Embryonic facial prominence (tissue), 1 donor: ENCODE results near the gene SDR39U1.
A peak's percentile ranks its signal among the peaks of the same experiment; 100 is the strongest.

Source experiments
- DNase-seq: peaks from one replicate; pipeline ENCODE4 v3.0.0-alpha.2; 2016; ENCODE audit errors: extremely low spot score

The SDR39U1 gene

DNA sequence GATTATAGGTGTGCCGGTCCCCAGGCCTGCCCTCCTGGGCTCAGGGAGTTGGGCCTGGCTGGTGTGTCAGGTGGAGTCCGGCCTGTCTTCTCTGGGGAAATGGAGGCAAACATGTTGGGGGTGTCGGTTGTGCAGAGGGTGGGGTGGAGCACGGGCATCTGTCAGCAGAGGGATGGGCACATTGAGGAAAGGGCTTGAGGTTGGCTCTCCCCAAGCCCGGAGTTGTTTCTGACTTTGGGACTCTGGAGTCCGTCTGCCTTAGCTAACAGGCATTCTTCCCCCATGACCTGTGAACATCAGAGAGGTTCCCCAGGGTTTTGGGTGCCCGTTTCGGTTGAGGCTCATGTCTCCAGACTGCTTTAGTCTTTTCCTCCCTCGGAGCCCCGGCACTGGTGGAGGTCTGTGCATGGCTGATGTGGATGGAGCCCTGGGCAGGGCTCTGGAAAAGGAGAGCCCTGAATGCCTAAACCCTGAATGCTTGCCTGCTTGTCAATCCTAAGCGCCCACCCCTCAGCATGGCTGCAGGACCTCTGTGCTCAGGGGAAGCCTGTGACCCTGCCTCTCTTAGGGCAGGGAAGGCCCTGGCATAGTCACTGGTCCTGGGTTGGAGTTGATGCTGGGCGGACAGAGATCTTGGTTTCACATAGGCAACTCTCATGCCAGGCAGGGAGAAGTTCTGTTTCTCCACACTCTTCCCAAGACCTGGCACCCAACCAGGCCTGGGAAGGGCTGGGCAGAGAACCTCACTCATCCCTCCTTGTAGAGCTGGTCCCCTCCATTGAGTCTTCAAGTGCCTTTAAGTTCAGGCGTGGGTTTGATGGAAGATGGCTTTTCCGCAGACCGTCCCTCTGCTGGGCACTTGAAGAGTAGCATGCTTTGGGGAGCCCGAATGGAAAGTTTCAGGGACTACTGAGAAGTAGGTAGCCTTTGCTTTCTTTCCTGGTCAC, 30.9 kb downstream of the SDR39U1 start:
- no peak for DNase-seq

DNA sequence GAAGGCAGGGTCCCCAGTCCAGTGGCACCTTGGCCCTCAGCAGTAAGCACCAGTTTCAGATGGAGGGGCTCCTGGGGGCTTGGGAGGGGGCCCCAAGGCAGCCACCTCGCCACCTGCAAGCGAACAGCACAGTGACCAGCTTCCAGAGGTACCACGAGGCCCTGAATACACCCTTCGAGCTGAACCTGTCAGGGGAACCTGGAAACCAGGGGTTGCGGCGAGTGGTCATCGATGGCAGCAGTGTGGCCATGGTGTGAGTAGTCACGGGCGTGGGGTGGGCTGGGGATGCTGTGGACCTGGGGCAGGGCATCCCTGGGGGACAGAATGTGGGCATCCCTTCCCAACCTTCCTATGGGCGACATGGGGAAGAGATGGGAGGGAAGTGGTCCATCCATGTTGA, 32.6 kb downstream of the SDR39U1 start:
- no peak for DNase-seq

DNA sequence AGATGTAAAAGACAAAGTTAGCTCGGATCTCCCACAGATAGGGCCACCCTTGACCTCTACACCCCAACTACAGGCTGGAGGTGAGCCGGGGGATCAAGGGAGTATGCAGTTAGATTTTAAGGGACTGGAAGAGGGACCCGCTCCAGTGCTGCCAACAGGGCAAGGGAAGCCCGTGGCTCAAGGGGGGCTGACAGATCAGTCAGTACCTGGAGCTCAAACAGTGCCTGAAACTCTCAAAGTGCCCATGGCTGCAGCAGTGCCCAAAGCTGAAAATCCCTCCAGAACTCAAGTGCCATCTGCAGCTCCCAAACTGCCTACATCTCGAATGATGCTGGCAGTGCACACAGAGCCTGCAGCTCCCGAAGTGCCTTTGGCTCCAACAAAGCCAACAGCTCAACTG, 33.4 kb downstream of the SDR39U1 start:
- DNase-seq = no peak

DNA sequence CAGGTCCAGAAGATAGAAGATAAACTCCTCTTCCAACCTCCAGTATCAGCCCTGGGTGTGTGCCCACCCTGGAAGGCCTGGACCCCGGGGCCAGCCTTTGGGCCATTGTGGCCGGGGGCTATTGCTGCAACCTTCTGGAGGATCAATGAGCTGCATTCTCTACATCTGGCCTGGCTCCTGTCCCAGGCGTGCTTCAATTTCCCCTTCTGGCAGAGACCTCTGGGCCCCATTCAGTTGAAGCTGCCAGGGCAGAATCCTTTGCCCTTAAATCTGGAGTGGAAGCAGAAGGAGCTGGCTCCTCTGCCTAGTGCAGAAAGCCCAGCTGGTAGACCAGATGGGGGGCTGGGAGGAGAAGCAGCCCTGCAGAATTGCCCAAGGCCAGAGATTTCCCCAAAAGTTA, 33.8 kb downstream of the SDR39U1 start:
- DNase-seq = no peak

DNA sequence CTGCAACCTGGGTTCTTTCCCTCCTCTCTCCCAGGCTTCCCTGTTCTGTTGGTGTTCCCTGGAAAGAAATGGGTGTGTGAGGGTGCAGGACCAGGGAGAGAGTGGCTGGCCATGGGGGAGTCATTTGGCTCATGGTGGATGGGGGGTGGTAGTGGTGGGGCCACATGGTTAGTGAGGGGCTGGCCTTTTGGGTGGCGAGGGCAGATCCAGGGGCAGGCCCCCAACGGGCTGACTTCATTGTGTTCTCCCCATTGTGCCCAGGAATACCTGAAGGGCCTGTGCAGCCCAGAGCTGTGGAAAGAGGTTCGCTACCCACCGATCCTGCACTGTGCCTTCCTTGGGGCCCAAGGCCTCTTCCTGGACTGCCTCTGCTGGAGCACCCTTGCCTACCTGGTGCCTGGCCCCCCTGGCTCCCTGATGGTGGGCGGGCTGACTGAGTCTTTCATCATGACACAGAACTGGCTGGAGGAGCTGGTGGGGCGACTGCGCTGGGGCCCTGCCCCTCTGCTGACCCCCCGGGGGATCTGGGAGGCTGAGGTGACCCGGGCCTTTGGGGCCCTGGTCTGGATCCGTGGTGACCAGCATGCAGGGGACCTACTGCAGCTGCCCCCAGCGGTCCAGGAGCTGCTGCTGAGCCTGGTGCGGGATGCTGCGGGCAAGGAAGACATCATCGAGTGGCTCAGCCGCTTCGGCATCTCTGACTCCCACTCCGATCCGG, 34.8 kb downstream of the SDR39U1 start:
- DNase-seq = no peak

DNA sequence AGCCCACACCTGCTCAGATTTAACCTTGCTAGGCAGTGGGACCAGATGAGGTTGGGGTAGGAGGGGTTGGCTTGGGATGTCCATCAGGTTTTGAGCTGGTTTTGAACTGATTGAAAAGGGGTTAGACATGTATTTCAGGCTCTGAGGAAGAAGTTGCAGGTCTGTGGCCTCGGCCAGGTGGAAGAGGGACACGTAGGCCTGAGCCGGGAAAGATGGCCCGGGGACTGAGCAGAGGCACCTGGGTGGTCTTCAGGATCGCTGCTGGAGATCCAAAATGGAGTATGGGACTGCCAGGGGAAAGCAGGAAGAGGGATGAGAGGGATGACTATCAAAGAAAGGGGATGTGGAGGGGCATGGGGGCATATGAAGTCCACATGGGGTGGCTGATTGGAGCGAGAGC, 36.2 kb downstream of the SDR39U1 start:
- DNase-seq = no peak

DNA sequence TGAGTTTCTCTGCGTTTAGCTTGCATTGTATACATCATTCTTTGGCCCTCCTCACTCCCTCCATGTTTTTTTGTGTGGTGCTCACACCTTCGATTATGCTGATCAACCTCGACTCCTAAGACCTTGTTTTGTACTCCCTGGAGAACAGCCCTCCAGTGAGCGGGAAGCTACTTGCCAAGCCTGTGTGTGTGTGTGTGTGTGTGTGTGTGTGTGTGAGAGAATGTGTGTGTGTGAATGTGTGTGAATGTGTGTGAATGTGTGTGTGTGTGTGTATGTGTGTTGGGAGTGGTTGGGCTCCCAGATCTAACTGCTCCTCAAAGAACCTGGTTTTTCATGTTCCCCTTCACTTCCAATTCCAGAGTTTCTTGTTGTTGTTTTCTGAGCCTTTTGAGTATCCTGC, 37.8 kb downstream of the SDR39U1 start:
- no peak for DNase-seq

DNA sequence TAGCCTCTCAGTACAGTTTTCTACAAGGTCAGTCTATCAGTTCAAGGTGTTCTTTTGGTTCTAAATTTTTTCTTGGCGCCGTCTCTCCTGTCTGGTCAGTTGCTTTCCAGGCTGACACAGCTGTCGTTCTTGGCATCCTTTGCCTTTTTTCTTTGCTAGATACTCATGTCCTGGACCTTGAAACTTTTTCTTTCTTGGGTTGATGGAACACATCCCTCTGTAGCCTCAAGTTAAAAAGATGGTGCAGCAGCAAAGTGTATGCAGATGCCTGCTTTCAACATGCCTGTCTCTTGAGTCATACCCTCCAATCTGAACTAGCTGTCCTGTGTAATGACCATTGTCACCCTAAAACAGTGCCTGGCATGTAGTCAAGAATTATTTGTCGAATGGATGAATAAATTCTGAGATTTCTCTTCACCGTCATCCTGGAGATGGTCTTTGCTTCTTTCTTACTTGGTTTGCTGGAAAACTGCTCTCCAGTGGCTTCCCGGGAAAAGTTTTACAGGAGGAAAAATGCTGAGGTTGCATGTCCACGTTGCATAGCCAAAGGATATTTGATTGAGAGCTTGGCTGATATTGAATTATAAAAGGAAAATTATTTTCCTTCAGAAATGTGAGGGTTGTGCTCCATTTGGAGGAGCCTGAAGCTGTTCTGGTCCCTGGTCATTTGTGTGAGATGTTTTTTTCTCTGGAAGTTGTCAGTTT, 39.1 kb downstream of the SDR39U1 start:
- no peak for DNase-seq

DNA sequence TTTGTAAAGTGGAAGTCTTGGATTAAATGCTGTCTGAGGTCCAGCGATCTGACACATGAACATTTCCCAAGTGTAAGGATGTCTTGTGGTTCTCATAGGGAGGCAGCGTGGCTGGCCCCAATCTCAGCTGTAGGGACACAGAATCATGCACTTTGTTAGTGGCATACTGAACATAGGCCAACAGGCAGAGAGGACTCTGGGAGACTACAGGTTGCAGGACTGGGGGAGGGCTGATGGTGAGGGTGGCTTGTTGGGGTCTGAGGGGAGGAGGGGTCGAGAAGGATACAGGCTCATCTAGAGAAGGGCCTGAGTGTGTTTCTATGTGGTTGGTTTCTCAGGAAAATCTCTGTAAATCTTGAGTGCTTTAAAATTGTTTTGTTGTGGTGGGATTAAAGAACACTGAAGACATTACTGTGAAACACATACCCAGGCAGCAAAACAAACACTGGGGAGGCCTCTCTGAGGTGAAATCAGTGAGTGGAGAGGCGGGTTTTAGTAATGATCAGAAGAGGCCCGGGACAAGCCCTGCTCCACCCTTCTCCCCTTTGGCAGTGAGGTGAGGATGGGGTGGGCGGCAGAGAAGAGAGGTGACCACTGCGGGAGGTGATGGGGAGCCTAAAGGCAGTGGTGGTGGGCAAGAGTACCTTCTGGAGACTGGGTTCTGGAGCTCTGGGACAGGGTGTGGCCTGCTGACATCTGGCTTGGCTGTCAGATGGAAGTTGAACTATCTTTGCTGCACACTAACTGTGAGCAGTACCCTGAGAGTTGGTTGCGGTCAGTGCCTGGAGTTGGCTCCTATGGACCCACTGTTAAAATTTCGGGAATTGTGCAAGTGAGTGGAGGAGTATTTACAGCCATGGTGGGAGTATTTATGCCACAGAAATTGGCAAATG, 40.5 kb downstream of the SDR39U1 start:
- no peak for DNase-seq

DNA sequence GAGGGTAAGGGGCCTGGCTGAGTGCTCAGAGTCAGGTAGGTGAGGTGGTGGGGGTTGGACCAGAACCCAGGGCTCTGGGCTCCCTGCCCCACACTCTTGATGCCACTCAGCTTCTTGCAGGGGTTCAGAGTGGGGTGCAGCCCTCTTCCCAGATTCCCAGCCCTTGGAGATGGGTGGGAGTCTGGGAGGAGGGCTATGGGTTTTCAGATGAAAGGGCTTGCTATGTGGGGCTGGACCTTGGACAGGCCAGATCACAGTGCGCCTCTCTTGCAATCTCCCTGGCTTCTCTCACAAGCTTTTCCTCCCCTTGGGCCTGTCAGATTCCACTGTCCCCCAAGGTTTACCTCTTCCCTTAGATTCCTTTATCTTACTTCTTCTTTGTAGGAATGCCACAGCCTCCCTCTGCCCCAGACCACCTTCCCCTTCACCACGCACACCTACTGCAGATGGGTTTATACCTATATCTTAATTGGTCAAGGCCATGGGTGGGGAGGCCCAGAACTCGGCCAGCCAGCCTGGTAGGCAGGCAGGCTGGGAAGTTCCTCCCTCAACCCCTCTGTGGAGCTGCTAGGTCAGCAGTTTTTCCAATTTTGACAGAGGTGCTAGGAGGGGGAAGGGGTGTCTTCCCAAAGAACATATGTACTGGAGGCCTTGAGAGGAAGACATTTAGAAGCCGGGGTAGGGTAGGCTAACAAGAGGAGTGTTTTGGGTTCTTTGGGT, 42.4 kb downstream of the SDR39U1 start:
- no peak for DNase-seq

DNA sequence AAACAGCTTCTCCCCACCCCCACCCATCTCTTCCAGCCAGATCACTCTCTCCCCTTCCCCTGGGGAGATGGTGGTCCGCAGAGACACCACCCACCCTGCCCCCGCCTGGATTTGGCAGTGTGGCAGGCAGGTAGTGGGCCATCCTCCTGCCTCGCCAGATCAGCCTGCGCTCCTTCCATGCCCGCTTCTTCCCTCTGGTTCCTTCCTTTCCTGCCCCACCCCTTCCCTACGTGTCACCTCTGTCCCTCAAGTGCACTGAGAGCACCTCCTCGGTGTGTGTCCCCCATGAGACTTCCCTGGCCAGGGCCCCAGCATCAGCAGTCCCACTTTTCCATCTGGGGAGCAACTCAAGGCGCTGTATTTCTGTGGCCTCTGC, 43.1 kb downstream of the SDR39U1 start:
- no peak for DNase-seq

DNA sequence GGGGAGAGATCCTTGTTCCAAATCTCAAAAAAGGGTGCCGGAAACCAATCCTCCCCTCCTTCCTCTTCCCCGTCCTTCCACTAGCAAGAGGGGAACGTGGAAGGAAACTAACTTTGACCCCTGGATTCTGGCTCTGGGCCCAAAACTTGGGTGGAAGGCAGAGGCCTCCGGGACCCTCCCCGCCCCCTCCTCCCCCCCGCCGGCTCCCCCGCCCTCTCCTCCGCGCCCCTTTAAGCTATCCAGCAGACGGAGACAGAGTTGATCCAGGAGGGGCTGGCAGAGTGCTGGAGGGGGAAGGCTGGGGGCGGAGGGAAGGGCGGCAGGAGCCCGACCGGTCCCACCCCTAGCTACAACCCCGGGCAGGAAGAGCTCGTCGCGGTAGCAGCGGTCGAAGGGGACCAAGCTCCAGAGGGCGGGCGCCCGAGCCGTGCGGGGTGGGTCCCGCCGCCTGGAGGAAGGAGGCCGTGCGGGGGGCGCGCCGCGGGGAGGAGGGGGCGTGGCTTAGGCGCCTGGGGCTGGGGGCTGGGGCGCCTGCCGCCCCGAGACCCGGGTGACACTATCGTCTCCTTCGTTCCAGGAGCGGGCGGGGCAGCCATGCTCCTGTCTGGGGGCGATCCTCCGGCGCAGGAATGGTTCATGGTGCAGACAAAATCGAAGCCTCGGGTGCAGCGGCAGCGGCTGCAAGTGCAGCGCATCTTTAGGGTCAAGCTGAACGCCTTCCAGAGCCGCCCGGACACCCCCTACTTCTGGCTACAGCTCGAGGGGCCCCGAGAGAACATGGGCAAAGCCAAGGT, 43.7 kb downstream of the SDR39U1 start, which contains the start of gene NYNRIN:
TSS of gene NYNRIN (plus strand) at position 351 of the 794 bp plus-strand sequence. CDS start at position 595, 244 bp downstream.
- DNase-seq = peak; percentile 82

DNA sequence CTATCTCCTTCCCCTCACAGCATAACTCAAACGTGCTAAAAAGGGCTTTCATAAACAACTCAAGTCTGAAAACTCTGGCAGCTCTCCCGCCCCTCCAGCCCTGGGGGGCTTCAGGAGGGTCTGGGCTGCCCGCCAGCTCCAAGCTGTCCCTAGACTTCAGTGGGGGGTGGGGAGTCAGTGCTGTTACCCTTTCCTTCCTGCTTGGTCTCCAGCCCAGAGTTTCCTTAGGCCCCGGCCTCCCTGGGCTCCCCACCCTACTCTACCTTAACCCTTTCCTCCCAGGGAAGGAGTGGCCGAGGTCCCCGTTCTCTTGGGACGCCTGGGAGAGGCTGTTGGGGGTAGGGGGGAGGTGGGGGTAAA, 44.3 kb downstream of the SDR39U1 start:
- peak; percentile 76 for DNase-seq

DNA sequence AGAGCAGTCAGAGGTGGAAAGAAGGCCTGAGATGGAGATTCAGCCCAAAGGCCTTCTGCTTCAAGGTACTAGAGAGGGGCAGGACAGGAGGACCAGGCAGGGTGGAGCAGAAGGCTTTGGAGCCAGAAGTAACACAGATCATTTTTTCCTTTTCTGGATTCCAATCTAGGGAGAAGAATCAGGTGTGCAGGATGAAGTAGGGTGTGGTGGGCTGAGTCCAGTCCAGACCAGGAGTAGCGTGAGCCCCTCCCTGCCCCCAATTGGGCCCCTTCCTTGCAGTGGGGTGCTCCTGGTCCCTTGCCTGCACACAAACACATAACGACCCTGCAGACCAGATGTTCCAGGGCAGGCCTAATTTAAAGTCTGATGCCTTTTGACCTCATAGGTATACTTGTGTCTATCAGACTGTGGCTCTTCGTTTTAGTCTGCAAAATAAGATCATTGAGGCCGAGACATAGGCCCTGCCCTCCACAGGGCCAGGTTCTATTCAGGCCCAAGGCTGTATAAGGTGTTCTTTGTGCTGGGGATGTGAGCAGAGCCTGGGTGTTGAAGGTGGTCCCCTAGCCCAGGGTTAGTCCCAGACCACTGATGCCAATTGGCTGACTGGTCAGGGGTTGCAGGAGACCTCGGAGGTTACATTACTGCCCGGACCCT, 44.8 kb downstream of the SDR39U1 start:
- DNase-seq = no peak

DNA sequence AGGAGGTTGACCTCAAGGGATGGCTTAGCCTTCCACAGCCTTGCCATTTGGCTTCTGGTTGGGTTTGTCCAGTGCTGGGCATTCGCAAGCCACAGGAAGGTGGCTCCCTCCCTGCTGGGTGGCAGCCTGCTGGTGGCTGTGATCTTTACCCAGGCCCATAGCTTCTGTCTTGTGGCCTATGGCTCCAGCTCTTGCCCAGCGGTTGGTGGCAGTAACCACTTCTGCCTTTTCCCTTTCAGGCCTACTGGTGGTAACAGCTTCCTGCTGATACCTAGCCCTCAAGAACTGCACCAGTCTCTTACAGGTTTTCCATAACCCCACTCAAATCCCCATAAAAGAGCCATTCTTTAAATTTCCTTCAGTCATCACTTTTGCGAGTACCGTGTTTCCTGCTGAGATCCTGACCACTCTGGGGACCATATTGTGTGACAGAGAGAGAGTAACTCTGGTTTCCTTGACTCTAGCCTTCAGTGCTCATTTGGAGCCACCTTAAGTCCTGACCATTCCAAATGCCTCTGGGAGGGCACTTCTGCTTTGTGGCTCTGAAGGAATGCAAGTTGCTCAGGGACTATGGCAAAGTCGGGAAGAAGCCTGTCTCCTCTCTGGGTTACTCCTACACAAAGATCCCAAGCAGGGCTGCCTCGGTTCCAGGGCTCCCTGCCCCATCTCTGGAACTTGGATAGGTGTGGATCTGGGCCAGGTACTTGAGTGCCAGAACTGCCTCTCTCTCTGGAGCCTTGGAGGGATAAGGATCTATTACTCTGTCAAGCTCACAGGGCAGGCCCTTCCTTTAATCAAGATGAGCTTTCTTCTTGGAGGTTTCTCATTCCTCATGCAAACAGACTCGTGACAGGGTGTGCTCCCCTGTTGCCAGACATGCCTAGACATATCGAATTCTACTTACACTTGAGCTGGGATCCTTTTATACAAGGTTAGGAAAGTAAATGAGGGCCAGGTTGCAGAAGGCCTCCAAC, 46.7 kb downstream of the SDR39U1 start:
- DNase-seq = no peak

DNA sequence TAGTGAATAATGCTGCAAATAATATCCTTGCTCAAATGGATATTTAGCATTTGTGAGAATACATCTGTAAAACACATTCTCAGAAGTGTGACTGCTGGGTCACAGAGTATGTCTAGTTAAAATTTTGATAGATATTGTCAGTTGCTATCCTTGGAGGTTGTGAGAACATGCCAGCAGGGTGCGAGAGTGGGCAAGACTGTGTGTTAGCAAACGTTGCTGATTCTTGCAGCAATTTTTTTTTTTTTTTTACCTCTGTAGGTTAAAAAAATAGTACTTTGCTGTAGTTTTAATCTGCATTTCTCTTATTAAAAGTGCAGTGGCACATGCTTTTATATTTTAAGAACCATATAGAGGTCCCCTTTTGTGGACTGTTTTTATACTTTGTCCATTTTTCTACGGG, 48.3 kb downstream of the SDR39U1 start:
- no peak for DNase-seq

DNA sequence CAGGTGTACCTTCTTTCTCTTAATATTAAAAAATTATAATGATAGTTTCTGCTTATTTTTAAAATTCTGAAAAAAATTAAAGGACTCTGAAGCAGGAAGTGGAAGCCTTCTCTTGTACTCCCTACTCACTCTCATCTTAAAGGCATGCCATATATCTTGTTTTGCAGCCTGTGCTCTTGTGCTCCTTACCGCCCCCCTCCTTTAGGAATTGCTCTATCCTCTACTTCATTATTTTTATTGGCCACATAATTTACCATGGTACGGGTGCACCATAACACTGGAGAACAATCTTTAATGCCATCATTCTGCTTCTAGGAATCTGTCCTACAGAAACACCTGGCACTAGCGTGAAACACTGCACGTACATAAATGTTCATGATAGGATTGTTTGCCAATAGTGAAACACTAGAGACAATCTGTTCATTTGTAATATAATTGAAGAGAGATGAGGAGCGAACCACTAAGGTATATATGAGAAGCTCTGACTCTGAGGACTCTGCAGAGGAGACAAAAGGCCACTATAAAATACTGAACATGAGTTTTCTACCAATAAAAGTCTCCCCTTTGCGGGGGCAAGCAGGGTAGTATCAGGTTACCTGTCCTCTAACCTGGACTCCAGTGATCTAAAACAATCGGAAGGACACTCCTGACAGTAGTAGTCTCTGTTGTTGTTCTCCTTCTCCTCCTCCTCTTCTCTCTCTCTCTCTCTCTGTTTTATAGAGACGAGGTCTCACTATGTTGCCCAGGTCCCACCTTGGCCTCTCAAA, 50.1 kb downstream of the SDR39U1 start:
- no peak for DNase-seq
